Fibroblast of lung (primary cell): ENCODE results near the gene MRC2. TPM values are rescaled to one million over a fixed set of nuclear protein-coding genes. Genes with fewer than 3 reads are reported as not detected.
"Not testable (repeated sequence)": the region's sequence is repeated elsewhere in the genome, so short reads cannot be mapped to it uniquely, and the experiment has no call there.

Source experiments
- DNase-seq, 2 donors: peaks; one replicate each; pipeline versions ENCODE4 v3.0.0 to v3.0.0-alpha.2; 2010; ENCODE audit warnings: low read depth in 2 of 2
- H2AFZ ChIP-seq: 2 replicates; pipeline ENCODE4 v1.5.1; 2012; ENCODE audit warnings: low read length, control low read depth, inconsistent platforms
- H3K27ac ChIP-seq: 2 replicates; pipeline ENCODE4 v1.5.1; 2011; ENCODE audit warnings: low read length, control low read depth; ENCODE audit not compliant: insufficient read depth
- H3K27me3 ChIP-seq: 2 replicates; pipeline ENCODE4 v1.5.1; 2011; ENCODE audit warnings: mild to moderate bottlenecking, low read length; ENCODE audit not compliant: control insufficient read depth, insufficient read depth
- H3K36me3 ChIP-seq: 2 replicates; pipeline ENCODE4 v1.5.1; 2011; ENCODE audit warnings: low read length; ENCODE audit not compliant: control insufficient read depth, insufficient read depth
- H3K4me1 ChIP-seq: 2 replicates; pipeline ENCODE4 v1.5.1; 2011; ENCODE audit warnings: low read length; ENCODE audit not compliant: control insufficient read depth, insufficient read depth; ENCODE audit errors: extremely low read depth
- H3K4me2 ChIP-seq: 2 replicates; pipeline ENCODE4 v1.5.1; 2011; ENCODE audit warnings: low read length, control low read depth; ENCODE audit not compliant: insufficient read depth; ENCODE audit errors: extremely low read depth
- H3K4me3 ChIP-seq, 4 experiments: fragments of 200-600 bp in 1 of 4; sonication (generic) in 1 of 4; replicated peaks in 1 of 4; 2 replicates each; pipeline ENCODE4 v1.5.1; 2011 to 2016; ENCODE audit warnings: low read length in 4 of 4, low read depth in 3 of 4, mild to moderate bottlenecking in 3 of 4, control low read depth in 2 of 4, inconsistent platforms in 1 of 4, mixed read lengths in 1 of 4; ENCODE audit not compliant: insufficient read depth in 1 of 4; ENCODE audit errors: control extremely low read depth in 1 of 4
- H3K79me2 ChIP-seq: 2 replicates; pipeline ENCODE4 v1.5.1; 2012; ENCODE audit warnings: mild to moderate bottlenecking, low read length, inconsistent platforms; ENCODE audit not compliant: control insufficient read depth, insufficient read depth
- H3K9ac ChIP-seq: 2 replicates; pipeline ENCODE4 v1.5.1; 2011; ENCODE audit warnings: mild to moderate bottlenecking, low read length, control low read depth; ENCODE audit not compliant: insufficient read depth
- H3K9me3 ChIP-seq: 2 replicates; pipeline ENCODE4 v1.5.1; 2012; ENCODE audit warnings: low read depth, low read length; ENCODE audit not compliant: control insufficient read depth, insufficient read depth
- H4K20me1 ChIP-seq: 2 replicates; pipeline ENCODE4 v1.5.1; 2011; ENCODE audit warnings: low read length; ENCODE audit not compliant: control insufficient read depth, insufficient read depth; ENCODE audit errors: extremely low read depth
- EZH2 ChIP-seq: IDR thresholded peaks from 2 replicates; pipeline ENCODE4 v1.5.1; 2012; ENCODE audit warnings: low read length, control low read depth, mild to moderate bottlenecking; ENCODE audit errors: missing control alignments
- polyA plus RNA-seq, 2 donors: library from polyadenylated mRNA; depleted of rRNA in 1 of 2; stranded (reverse) in 1 of 2; unstranded in 1 of 2; fragments of >200 nt; gene quantifications; 2 replicates each; pipeline ENCODE4 v1.2.1, GENCODE V29; 2011 to 2012; ENCODE audit warnings: missing spikeins in 1 of 2
- total RNA-seq: library from RNA; depleted of rRNA; stranded (reverse); fragments of >200 nt; gene quantifications from 2 replicates; pipeline ENCODE4 v1.2.1, GENCODE V29; 2014
- TF ChIP-seq, protein P1 (sequence below), 2 donors: IDR thresholded peaks in 1 of 2; conservative IDR thresholded peaks in 1 of 2; 1 replicate in 1 of 2; 2 replicates in 1 of 2; pipeline ENCODE4 v1.5.1; 2011 to 2012; ENCODE audit warnings: low read length in 2 of 2, control low read depth in 1 of 2, inconsistent platforms in 1 of 2, low read depth in 1 of 2, mild to moderate bottlenecking in 1 of 2

MRC2 gene
- total and polyA plus RNA-seq, 2 donors (not counting 1 experiment from before 2014, with no cell fraction given) = 98.7 to 164 TPM

GRCh38 chr17:62588109-62588508, 39.4 kb upstream of the MRC2 start:
- TF ChIP-seq EZH2 = no peak
- TF ChIP-seq, protein P1, sequence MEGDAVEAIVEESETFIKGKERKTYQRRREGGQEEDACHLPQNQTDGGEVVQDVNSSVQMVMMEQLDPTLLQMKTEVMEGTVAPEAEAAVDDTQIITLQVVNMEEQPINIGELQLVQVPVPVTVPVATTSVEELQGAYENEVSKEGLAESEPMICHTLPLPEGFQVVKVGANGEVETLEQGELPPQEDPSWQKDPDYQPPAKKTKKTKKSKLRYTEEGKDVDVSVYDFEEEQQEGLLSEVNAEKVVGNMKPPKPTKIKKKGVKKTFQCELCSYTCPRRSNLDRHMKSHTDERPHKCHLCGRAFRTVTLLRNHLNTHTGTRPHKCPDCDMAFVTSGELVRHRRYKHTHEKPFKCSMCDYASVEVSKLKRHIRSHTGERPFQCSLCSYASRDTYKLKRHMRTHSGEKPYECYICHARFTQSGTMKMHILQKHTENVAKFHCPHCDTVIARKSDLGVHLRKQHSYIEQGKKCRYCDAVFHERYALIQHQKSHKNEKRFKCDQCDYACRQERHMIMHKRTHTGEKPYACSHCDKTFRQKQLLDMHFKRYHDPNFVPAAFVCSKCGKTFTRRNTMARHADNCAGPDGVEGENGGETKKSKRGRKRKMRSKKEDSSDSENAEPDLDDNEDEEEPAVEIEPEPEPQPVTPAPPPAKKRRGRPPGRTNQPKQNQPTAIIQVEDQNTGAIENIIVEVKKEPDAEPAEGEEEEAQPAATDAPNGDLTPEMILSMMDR (conservative IDR thresholded peaks at IDR 0.05 in 1 of 2, IDR thresholded peaks at IDR 0.05 in 1 of 2; ENCODE audit: low read depth in 1 of 2, low read length in 2 of 2) = no peak
- Histone ChIP-seq H4K20me1 (no peaks in the 10 kb centered on the region), H3K4me2 (no peak overlapping the region), H3K36me3 (peaks cover 2% of the 10 kb centered on the region), H2AFZ (no peak overlapping the region), H3K27me3 (no peaks in the 10 kb centered on the region), H3K4me3 (no peak overlapping the region), H3K27ac (no peak overlapping the region), H3K4me1 (no peaks in the 10 kb centered on the region), H3K9ac (no peak overlapping the region), H3K9me3 (no peaks in the 10 kb centered on the region), H3K79me2 (no peaks in the 10 kb centered on the region)
- no peak for DNase-seq

DNA sequence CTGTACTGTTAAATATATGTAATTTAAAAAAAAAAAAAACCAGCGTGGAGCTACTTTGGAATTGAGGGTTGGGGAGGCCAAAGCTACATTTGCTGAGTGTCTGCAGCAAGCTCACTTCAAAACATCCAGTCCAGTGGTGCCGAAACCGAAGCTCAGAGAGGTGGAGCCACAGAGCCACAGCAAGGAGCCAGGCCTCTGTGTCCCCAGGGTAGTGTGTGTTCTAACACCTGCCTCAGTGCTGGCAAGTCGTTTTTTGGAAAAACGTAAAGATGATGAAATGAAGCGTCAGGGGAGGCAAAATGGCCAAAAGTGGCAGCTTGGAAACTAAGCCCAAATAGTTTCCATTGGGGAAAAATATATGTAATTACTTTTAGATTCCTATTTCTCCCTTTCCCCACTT, 36.1 kb upstream of the MRC2 start:
- no peaks in the 10 kb centered on the region for H3K4me1 ChIP-seq
- H3K36me3 ChIP-seq = peaks cover 3% of the 10 kb centered on the region
- H3K4me2 ChIP-seq = no peak overlapping the region
- no peaks in the 10 kb centered on the region for H3K27me3 ChIP-seq
- H3K4me3 ChIP-seq = no peak overlapping the region
- H4K20me1 ChIP-seq = no peaks in the 10 kb centered on the region
- TF ChIP-seq EZH2 = no peak
- TF ChIP-seq, protein P1 (conservative IDR thresholded peaks at IDR 0.05 in 1 of 2, IDR thresholded peaks at IDR 0.05 in 1 of 2; ENCODE audit: low read depth in 1 of 2, low read length in 2 of 2) = no peak
- H3K9me3 ChIP-seq = no peaks in the 10 kb centered on the region
- no peak for DNase-seq
- no peak overlapping the region for H2AFZ ChIP-seq
- H3K79me2 ChIP-seq = no peaks in the 10 kb centered on the region
- H3K9ac ChIP-seq = no peak overlapping the region
- H3K27ac ChIP-seq = no peak overlapping the region

GRCh38 chr17:62591822-62592221, 35.6 kb upstream of the MRC2 start:
- H3K4me2 ChIP-seq, H3K36me3 ChIP-seq, H3K9me3 ChIP-seq: not testable (repeated sequence)

More at GRCh38 chr17:62591822-62592221, 35.6 kb upstream of the MRC2 start:
- not testable (repeated sequence) for H3K9ac ChIP-seq, H3K79me2 ChIP-seq, H3K4me1 ChIP-seq, H3K27ac ChIP-seq, DNase-seq, H3K27me3 ChIP-seq, H4K20me1 ChIP-seq, H2AFZ ChIP-seq, H3K4me3 ChIP-seq
